H1 (cell line): Measurements from ENCODE around the gene SLC52A1. TPM values are rescaled to one million over a fixed set of nuclear protein-coding genes. Genes with fewer than 3 reads are reported as not detected.

Source experiments
- CTCF ChIA-PET: fragments of 300-600 bp; sonication (Branson Sonifier 250); formaldehyde crosslinking; loops from one replicate; lab custom pipeline; 2021; ENCODE audit not compliant: partially characterized antibody; lab: Charles Lee
- POLR2A ChIA-PET: fragments of 300-600 bp; sonication (Branson Sonifier 250); formaldehyde crosslinking; loops from one replicate; lab custom pipeline; 2021; ENCODE audit warnings: inconsistent platforms; ENCODE audit not compliant: partially characterized antibody; lab: Charles Lee
- DNase-seq, 2 experiments: peaks; one replicate each; pipeline versions ENCODE4 v3.0.0 to v3.0.0-alpha.2; 2010 to 2022; ENCODE audit warnings: low spot score in 2 of 2, low read depth in 1 of 2, mixed read lengths in 1 of 2
- FAIRE-seq: peaks from 2 replicates; lab custom pipeline; 2011; peaks lifted over from hg19 to GRCh38; lab: Jason Lieb, UNC
- H2AFZ ChIP-seq: 2 replicates; pipeline ENCODE4 v1.8.1; 2012; ENCODE audit warnings: low read length, inconsistent platforms
- H2AK5ac ChIP-seq: 2 replicates; pipeline ENCODE4 v1.6.1; 2013; ENCODE audit warnings: low read depth, low read length
- H2BK120ac ChIP-seq: replicated peaks from 2 replicates; pipeline ENCODE3; 2013; ENCODE audit warnings: low read depth, low read length, inconsistent platforms
- H2BK12ac ChIP-seq: 2 replicates; pipeline ENCODE4 v1.6.1; 2013; ENCODE audit warnings: low read depth, low read length
- H2BK15ac ChIP-seq: 2 replicates; pipeline ENCODE4 v1.6.1; 2013; ENCODE audit warnings: low read length
- H2BK20ac ChIP-seq: 2 replicates; pipeline ENCODE4 v1.6.1; 2013; ENCODE audit warnings: low read length
- H2BK5ac ChIP-seq: 2 replicates; pipeline ENCODE4 v1.6.1; 2013; ENCODE audit warnings: low read depth, low read length
- H3K14ac ChIP-seq: 2 replicates; pipeline ENCODE4 v1.6.1; 2013; ENCODE audit warnings: inconsistent platforms; ENCODE audit not compliant: insufficient read length
- H3K18ac ChIP-seq: 2 replicates; pipeline ENCODE4 v1.6.1; 2013; ENCODE audit warnings: low read length; ENCODE audit errors: extremely low read depth
- H3K23ac ChIP-seq: 2 replicates; pipeline ENCODE4 v1.6.1; 2013; ENCODE audit warnings: inconsistent platforms; ENCODE audit not compliant: insufficient read length
- H3K23me2 ChIP-seq: 2 replicates; pipeline ENCODE4 v1.6.1; 2013; ENCODE audit warnings: low read depth, low read length
- H3K27ac ChIP-seq: 2 replicates; pipeline ENCODE4 v1.6.1; 2011; ENCODE audit warnings: low read depth, low read length, inconsistent platforms
- H3K27me3 ChIP-seq, 4 experiments: replicated peaks in 1 of 4; 1 replicate in 1 of 4; 2 replicates in 3 of 4; pipeline versions ENCODE4 v1.6.1 to v1.8.1; 2011 to 2013; ENCODE audit warnings: low read length in 3 of 4, mild to moderate bottlenecking in 3 of 4, inconsistent platforms in 2 of 4, mixed read lengths in 2 of 4, moderate library complexity in 1 of 4; ENCODE audit not compliant: control insufficient read depth in 3 of 4, insufficient read depth in 3 of 4; ENCODE audit errors: extremely low read depth in 1 of 4
- H3K36me3 ChIP-seq, 4 experiments: 2 replicates each; pipeline versions ENCODE4 v1.6.1 to v1.8.1; 2011 to 2013; ENCODE audit warnings: mild to moderate bottlenecking in 4 of 4, low read length in 3 of 4, moderate library complexity in 2 of 4, control low read depth in 1 of 4, inconsistent platforms in 1 of 4; ENCODE audit not compliant: insufficient read depth in 4 of 4, control insufficient read depth in 2 of 4
- H3K4ac ChIP-seq: replicated peaks from 2 replicates; pipeline ENCODE3; 2013; ENCODE audit warnings: low read length, low read depth, mixed read lengths, inconsistent platforms; ENCODE audit not compliant: insufficient read length
- H3K4me1 ChIP-seq, 4 experiments: replicated peaks in 1 of 4; 1 replicate in 1 of 4; 2 replicates in 3 of 4; pipeline versions ENCODE4 v1.6.1 to v1.8.1; 2011 to 2013; ENCODE audit warnings: low read length in 3 of 4, inconsistent platforms in 2 of 4, mixed read lengths in 1 of 4; ENCODE audit not compliant: insufficient read depth in 4 of 4, control insufficient read depth in 3 of 4
- H3K4me2 ChIP-seq, 2 experiments: 2 replicates each; pipeline versions ENCODE4 v1.6.1 to v1.8.1; 2011 to 2013; ENCODE audit warnings: low read depth in 2 of 2, low read length in 2 of 2, control low read depth in 1 of 2, inconsistent platforms in 1 of 2, mild to moderate bottlenecking in 1 of 2; ENCODE audit not compliant: insufficient read depth in 1 of 2
- H3K4me3 ChIP-seq, 4 experiments: fragments of 200-600, 300-600 bp in 1 of 4; sonication (generic), shearing (Covaris generic), sonication (Bioruptor Twin) in 1 of 4; 2 replicates each; pipeline versions ENCODE4 v1.5.1 to v1.8.1; 2011 to 2016; ENCODE audit warnings: low read length in 4 of 4, low read depth in 3 of 4, control low read depth in 2 of 4, inconsistent platforms in 2 of 4, mild to moderate bottlenecking in 2 of 4, mixed read lengths in 1 of 4, moderate library complexity in 1 of 4; ENCODE audit not compliant: insufficient read depth in 2 of 4; ENCODE audit errors: extremely low read depth in 1 of 4
- H3K56ac ChIP-seq: replicated peaks from 2 replicates; pipeline ENCODE3; 2013; ENCODE audit warnings: low read depth, mild to moderate bottlenecking, mixed read lengths, low read length, inconsistent platforms; ENCODE audit not compliant: insufficient read length
- H3K79me1 ChIP-seq: 2 replicates; pipeline ENCODE4 v1.6.1; 2013; ENCODE audit warnings: low read depth, low read length, control low read depth
- H3K79me2 ChIP-seq, 2 experiments: 2 replicates each; pipeline versions ENCODE4 v1.6.1 to v1.8.1; 2012 to 2013; ENCODE audit warnings: low read length in 2 of 2, mild to moderate bottlenecking in 2 of 2, inconsistent platforms in 1 of 2; ENCODE audit not compliant: insufficient read depth in 2 of 2, control insufficient read depth in 1 of 2
- H3K9ac ChIP-seq, 4 experiments: replicated peaks in 1 of 4; 1 replicate in 1 of 4; 2 replicates in 3 of 4; pipeline versions ENCODE4 v1.6.1 to v1.8.1; 2011 to 2013; ENCODE audit warnings: low read depth in 3 of 4, low read length in 3 of 4, control low read depth in 2 of 4, mild to moderate bottlenecking in 2 of 4, moderate library complexity in 2 of 4, inconsistent platforms in 1 of 4; ENCODE audit errors: extremely low read depth in 1 of 4
- H3K9me3 ChIP-seq, 2 experiments: 2 replicates each; pipeline versions ENCODE4 v1.6.1 to v1.8.1; 2012 to 2013; ENCODE audit warnings: mild to moderate bottlenecking in 2 of 2, moderate library complexity in 2 of 2, control low read depth in 1 of 2, inconsistent platforms in 1 of 2, low read depth in 1 of 2, low read length in 1 of 2, mixed read lengths in 1 of 2; ENCODE audit not compliant: insufficient read depth in 2 of 2
- H4K20me1 ChIP-seq, 2 experiments: replicated peaks in 1 of 2; 2 replicates each; pipeline versions ENCODE3 to v1.8.1; 2011 to 2013; ENCODE audit warnings: inconsistent platforms in 2 of 2, low read length in 2 of 2, mild to moderate bottlenecking in 1 of 2; ENCODE audit not compliant: insufficient read depth in 2 of 2, control insufficient read depth in 1 of 2
- H4K5ac ChIP-seq: 2 replicates; pipeline ENCODE4 v1.6.1; 2013; ENCODE audit warnings: low read length, low read depth, mixed read lengths, inconsistent platforms; ENCODE audit not compliant: insufficient read length
- H4K8ac ChIP-seq: 2 replicates; pipeline ENCODE4 v1.8.0; 2013; ENCODE audit warnings: mild to moderate bottlenecking, moderate library complexity, low read length, inconsistent platforms; ENCODE audit not compliant: insufficient read depth; ENCODE audit errors: extremely low read depth
- H4K91ac ChIP-seq: replicated peaks from 2 replicates; pipeline ENCODE3; 2013; ENCODE audit warnings: low read length, mixed read lengths, inconsistent platforms; ENCODE audit not compliant: insufficient read length
- SAP30 ChIP-seq: fragments of 300-600 bp; sonication (generic); IDR thresholded peaks from 2 replicates; pipeline ENCODE4 v1.7.1; 2012; ENCODE audit warnings: low read length, moderate library complexity, mild to moderate bottlenecking, inconsistent platforms; ENCODE audit not compliant: insufficient read depth, insufficient replicate concordance
- WGBS, 2 experiments: shearing (Covaris generic) in 1 of 2; methylation state at CpG; one replicate each; pipeline versions ENCODE4 v1.1.6 to v1.1.7; 2013 to 2015; ENCODE audit warnings: low lambda C conversion rate in 2 of 2, mixed read lengths in 2 of 2, inconsistent platforms in 1 of 2, low coverage in 1 of 2, missing lambda C conversion rate in 1 of 2; ENCODE audit not compliant: insufficient replicate concordance in 2 of 2, insufficient coverage in 1 of 2, insufficient read length in 1 of 2; ENCODE audit errors: extremely low coverage in 1 of 2, missing lambda C conversion rate in 1 of 2; 5-methylcytosine and 5-hydroxymethylcytosine counted together
- polyA plus RNA-seq, 7 experiments: library from polyadenylated mRNA; depleted of rRNA in 3 of 7; stranded (reverse) in 5 of 7; unstranded in 2 of 7; fragments of >200 nt in 5 of 7; fragments of 200-250 nt in 2 of 7; gene quantifications; 1 replicate in 5 of 7; 2 replicates in 1 of 7; 4 replicates in 1 of 7; pipeline versions ENCODE4 v1.2.1 to v1.2.3, GENCODE V29; 2011 to 2013; ENCODE audit warnings: missing spikeins in 2 of 7, mixed read lengths in 2 of 7
- total RNA-seq: library from RNA; stranded (reverse); fragmentation: NEBNext Ultra II Directional; extraction: Animal tissue kit (Norgen Biotek cat#: 25700); gene quantifications from 2 replicates; pipeline ENCODE4 v1.2.1, GENCODE V29; 2021
- TF ChIP-seq, protein P1 (sequence below): IDR thresholded peaks from 2 replicates; pipeline ENCODE4 v1.6.1; 2011; ENCODE audit warnings: low read length, improper control_type of control experiment

Gene SLC52A1
- total and polyA plus RNA-seq, 2 of the 8 experiments (the other 6 are each of a cell fraction or from before 2014, with no cell fraction given) = 0.61 to 0.67 TPM

DNA sequence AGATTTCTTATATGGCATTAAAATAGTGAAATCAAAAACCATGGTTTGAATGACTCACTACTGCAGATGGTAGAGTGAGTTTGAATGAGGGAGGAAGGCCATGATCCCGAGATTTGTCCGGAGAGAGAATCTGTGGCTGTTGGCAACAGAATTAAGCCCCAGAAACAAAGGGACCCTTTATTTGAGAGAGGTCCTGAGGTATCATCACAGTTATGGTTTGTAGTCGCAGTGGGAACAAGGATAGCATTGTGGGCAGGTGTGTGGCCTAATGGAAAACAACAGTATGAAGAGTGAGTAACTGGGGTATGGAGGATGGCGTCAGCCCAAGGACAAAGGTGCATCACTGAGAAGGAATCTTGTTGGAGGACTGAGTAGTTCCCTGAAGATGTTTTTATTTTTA is 34.5 kb upstream of the SLC52A1 start:
- Histone ChIP-seq H2BK5ac (no peak overlapping the region), H3K4ac (no peak overlapping the region), H4K20me1 (no peaks in the 10 kb centered on the region), H3K56ac (no peak overlapping the region), H3K23me2 (no peaks in the 10 kb centered on the region), H3K4me3 (no peak overlapping the region), H2BK15ac (no peak overlapping the region), H3K27me3 (no peaks in the 10 kb centered on the region; a peak in 1 of 7 replicates), H3K14ac (no peak overlapping the region), H3K23ac (no peak overlapping the region), H3K4me1 (no peaks in the 10 kb centered on the region), H3K4me2 (no peak overlapping the region), H4K91ac (no peak overlapping the region), H3K27ac (no peak overlapping the region), H3K9me3 (no peaks in the 10 kb centered on the region), H2BK20ac (no peak overlapping the region), H2BK12ac (no peak overlapping the region), H3K36me3 (no peaks in the 10 kb centered on the region), H4K8ac (no peak overlapping the region), H3K18ac (no peak overlapping the region), H4K5ac (no peak overlapping the region), H2AFZ (no peak overlapping the region), H3K79me2 (no peaks in the 10 kb centered on the region), H3K9ac (no peak overlapping the region), H3K79me1 (no peaks in the 10 kb centered on the region), H2AK5ac (no peak overlapping the region), H2BK120ac (no peak overlapping the region)
- CTCF ChIA-PET = interaction anchor here (1.4 kb wide), 1 partner anchor 38 kb away, joined by 3 read pairs; no protein-coding TSS in a partner anchor
- 91% methylated on average over 4 of the region's 4 CpGs; no CpG with 5 or more reads in 1 of the 2 experiments for WGBS, 2 experiments
- POLR2A ChIA-PET = no interaction called here
- DNase-seq (no peak), FAIRE-seq (no peak)
- no peak for TF ChIP-seq SAP30
- TF ChIP-seq, protein P1, sequence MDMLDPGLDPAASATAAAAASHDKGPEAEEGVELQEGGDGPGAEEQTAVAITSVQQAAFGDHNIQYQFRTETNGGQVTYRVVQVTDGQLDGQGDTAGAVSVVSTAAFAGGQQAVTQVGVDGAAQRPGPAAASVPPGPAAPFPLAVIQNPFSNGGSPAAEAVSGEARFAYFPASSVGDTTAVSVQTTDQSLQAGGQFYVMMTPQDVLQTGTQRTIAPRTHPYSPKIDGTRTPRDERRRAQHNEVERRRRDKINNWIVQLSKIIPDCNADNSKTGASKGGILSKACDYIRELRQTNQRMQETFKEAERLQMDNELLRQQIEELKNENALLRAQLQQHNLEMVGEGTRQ = no peak
